GM19035 (cell line): ENCODE data around the gene PDE4C.
A peak's percentile ranks its signal among the peaks of the same experiment; 100 is the strongest.

ENCODE experiments used
- ATAC-seq: cut with Tn5 transposase; IDR thresholded peaks from one replicate; pipeline ENCODE4 v1.9.1; 2021; ENCODE audit not compliant: unreplicated experiment

Gene PDE4C

DNA sequence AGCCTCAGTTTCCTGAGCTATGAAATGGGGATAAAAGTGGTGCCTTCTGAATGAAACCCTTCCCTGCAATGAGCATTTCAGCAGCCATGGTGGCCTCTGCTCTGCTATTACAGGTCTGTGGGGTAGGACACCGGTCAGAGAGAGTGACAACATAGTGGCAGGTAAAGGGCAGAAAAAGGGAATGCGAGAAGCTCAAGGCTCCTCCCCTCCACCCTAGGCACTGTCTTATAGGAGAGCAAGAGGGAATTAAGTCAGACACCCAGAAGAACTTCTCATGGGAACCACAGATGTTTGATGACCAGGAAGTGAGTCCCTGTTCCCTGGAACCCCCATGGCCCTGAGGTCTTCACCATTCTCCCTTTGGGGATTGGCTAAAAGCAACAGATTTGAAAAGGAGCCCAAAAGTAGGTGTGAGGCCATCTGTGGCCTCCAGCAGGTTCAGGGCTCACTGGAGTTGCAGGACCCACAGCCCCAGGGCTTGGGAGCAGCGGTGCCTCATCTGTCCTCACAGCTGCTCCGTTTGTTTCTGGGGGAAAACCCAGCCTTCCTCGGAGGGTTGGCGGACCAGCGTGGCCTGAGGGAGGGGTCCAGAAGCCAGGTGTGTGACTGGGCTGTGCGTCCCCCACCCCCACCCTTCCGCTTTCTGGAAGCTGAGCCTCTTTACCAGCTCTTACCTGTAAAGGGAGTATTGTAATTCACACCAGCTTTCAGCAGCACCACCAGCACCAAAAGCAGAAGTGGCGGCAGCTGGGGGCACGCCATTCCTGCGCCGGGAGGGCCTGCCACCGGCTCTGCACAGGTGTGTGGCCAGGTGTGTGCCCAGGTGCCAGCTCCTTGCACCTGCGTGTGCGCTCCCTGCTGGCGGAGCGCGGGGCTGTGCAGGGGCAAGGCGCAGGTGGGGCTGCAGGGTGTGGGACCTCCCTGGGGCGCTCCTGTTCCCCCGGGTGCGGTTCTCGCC, 28.6 kb upstream of the PDE4C start:
- no peak for ATAC-seq

DNA sequence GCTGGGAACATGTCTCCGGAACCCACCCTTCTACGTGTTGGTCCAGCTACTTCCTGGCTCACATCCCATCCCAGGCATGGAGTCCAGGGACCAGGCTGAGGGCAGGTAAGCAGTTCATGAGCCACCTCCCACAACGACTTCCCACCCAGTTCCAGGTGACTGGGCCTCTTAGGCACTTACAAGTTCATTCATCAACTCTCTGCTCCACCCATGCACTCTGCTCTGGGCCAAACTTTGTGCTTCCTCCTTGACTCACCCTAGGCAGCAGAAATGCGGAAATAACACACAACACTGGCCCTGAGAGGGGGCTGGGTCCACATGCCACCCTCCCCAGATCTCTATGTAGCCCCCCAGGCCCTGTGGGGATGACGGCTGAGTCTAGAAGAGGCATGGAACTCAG, 27.5 kb upstream of the PDE4C start:
- ATAC-seq = no peak

DNA sequence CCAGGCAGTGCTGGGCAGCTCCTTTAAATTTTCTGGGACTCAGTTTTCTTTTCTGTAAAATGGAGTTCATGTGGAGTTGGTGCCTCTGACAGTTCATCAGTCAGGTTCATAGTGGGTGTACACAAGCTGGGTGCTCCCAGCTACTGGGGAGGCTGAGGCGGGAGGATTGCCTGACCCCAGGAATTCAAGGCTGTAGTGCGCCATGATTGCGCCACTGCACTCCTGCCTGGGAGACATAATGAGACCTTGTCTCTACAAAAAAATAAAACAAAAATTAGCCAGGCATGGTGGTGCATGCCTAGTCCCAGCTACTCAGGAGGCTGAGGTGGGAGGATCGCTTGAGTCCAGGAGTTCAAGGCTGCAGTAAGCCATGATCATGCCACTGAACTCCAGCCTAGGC, 26.9 kb upstream of the PDE4C start:
- ATAC-seq = no peak

DNA sequence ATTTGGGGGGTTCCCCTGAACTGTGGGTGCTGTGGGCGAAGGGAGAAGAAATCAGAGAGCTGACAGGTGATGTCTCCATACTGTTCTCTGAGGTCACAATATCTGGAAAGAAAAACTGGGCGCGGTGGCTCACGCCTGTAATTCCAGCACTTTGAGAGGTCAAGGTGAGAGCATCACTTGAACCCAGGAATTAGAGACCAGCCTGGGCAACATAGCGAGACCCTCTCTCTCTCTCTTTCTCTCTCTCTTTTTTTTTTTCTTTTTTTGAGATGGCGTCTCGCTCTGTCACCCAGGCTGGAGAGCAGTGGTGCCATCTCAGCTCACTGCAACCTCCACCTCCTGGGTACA, 26.1 kb upstream of the PDE4C start:
- ATAC-seq = no peak

DNA sequence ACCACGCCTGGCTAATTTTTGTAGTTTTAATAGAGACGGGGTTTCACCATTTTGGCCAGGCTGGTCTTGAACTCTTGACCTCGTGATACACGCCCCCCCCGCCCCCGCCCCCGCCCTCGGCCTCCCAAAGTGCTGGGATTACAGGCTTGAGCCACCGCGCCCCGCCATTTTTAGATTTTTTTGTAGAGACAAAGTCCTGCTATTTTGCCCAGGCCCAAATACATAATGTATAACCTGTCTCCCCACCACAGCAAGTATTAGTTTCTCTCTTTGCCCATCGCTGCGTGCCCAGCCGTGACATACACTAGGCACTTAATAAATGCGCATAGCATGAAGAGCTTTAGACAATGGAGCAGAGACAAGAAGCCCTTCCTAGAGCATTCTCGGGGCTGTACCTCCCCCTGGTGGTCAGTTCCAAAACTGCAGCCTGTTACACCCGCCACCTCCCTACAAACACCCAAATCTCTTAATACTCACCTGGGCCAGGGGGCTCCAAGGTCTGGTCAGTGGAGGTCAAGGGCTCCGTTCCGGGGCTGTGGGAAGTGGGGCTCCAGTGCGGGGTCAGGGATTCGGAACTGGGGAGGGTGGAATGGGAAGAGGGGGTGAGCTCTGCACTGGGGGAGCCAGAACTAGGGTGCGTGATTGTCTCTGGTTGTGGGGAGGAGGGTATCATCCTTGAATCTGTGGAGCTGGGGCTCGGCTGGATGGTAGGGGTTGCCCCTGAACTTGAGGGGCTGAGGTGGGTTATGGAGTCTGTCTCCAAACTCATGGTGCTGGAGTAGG, 25.5 kb upstream of the PDE4C start:
- ATAC-seq = no peak

DNA sequence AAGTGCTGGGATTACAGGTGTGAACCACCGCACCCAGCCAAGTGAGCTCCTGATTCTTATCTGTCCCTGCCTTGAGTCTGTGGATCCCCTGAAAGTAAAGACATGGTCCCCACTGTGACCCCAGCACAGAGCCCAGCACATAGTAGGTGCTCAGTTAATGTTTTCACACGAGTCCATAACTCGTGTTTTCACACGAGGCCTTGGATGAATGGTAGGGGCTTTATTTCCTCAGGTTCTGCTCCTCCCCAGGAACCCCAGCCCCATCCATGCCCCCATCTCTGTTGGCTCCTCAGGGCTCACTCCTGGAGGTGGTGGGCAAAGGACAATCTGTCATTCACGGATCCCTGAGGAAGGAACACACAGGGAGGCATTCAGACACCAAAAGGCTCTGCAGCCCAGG, 23.6 kb upstream of the PDE4C start:
- no peak for ATAC-seq

DNA sequence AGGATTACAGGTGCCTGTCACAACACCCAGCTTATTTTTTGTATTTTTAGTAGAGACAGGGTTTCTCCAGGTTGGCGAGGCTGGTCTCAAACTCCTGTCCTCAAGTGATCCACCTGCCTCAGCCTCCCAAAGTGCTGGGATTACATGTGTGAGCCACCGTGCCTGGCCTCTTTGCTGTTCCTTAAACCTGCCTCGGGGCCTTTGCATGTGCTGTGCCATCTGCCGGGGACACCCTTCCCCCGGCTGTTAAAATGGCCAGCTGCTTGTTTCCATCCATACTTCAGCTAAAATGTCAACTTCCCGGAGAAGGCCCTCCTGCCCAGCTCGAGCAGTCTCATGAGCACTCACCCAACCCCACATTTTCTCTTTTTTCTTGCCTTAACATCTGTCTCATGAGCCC, 19.1 kb upstream of the PDE4C start:
- no peak for ATAC-seq

DNA sequence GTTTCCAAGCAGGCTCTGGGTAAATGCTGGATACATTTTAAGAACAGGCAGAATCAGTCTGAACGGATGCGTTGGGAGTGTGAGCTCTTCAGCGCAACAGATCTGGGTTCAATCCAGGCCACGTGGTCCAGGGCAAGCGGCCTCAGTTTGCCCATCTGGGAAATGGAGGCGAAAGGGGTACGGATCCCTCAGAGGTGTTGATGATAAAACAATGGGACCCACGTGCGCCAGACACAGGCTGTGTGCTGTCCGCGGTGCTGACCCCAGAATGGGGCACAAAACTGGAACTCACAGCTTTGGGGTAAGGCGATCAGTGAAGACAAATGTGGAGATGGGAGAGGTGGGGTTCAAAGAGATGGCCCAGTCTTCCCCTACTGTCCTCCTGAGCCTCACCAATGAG, 13.1 kb upstream of the PDE4C start:
- ATAC-seq = no peak

DNA sequence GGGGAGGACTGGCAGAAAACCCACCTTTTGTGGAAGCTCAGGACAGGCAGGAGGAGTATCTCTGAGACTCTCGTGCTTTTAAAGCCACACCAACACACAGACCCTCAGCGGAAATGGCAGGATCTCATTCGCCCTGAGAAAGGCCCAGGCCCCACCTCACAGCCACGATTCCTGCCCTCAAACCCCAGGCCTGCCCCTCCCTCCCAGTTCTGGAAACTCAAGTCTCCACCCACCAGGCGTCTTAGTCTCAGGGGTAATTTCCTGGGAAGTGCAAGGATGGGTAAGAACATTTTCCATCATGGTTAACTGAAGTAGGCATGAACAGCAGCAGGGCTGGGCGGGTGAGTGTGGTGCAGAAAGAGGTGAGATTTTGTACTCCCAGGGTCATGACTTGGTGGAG, 8.0 kb upstream of the PDE4C start:
- ATAC-seq = no peak

DNA sequence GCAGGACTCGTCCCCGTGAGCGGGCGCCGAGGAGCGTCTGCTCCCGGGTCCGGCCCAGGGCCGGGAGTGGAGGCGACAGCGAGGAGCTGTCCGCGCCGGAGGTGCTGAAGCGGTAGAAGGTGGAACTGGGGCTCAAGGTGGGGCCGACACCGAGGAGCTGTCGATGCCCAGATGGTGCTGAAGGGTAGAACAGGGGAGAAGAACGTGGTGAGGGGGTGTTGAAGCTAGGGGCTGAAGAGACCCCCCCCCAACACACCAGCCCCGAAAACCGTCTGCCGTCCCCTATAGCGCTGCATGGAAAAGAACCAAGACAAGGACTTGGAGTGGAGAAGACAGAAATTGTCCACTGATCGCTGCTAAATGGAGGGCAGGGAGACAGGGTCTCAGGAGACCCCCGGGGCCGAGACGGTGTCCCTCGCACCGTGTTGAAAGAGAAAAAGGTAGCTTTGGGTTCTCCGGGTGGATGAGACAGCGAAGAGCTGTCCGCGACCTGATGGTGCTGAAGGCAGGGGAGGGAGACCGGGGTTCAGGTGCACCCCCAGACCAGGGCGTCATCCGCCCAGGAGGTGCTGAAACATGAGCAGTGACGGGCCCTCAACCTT, 7.1 kb upstream of the PDE4C start:
- no peak for ATAC-seq

DNA sequence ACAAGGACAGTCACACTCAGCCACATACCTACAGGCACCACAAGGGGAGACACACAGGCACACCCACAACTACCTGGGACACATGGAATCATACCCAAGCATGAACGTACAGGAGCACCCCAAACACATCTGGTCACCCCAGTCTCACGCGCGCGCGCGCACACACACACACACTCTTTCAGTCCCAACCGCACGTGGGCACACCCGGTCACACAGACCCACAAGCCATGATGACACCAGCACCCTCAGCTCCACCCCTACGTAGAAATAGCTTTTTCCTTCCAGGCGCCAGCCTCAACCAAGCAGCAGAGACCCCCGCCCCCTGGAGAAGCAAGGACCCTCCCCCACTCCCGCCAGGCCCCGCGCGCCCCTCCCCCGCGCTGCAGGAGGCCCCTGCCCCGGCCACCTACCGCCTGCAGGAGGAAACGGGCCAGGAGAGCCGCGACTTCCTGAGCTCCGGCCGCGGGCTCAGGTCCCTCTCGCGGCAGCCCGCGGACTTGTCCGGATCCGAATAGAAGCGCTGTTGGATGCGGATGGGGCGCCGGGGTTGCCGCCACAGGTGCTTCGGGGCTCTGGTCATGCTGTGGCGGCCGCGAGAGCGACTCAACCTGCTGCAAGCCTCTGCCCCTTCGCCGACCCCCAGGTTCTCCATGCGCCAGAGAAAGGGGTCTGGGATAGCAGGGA, 6.4 kb upstream of the PDE4C start:
- no peak for ATAC-seq

DNA sequence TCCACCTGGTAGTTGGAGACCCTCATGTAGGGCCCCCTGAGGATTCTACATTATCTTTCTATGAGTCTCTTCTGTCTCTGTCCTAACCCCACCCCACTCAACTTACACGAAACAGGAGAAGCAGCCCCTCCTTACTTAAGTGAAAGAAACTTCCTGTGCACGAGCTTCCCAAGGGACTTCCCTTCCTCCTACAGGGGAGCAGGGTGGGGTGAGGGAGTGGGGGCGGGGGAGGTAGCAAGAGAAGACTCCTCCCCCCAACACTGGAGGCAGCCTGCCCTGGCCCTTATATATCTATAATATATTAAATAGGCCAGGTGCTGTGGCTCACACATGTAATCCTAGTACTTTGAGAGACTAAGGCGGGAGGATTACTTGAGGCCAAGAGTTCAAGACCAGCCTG, 5.5 kb upstream of the PDE4C start:
- ATAC-seq = no peak

DNA sequence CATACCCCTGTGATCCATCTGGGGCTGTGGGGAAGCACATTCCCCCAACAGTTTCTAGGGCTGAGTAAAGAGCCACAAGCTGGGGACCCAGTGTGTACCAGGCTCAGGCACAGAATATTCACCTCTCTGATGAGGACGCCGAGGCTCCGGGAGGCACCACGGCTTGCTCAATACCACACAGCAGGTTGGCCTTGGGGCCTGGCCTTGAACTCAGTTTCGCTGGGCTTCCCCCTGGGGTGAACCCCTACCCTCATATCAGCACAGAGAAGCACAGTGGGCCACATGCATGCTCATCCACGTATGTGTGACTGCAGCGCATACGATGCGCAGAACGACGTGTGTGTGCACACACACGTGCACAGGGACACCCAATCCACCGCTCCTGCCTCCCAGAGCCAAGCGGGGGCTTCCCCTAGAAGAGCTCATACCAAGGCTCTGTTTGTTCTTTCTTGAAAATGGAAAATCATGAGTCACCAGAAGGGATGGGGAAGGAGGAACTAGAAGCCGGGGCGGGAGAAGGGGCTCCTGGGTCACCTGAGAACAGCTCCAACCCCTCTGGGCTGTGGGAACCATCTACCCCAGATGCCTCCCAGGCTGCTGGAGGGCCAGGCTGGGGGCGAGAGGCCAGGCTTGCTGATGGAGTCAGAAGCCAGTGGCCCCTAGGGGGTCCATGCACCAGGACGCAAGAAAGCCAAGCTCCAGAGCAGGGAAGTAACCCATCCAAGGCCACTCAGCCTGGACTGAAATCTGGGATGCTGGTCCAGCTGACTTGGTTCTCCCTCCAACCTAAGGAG, 4.9 kb upstream of the PDE4C start:
- no peak for ATAC-seq

DNA sequence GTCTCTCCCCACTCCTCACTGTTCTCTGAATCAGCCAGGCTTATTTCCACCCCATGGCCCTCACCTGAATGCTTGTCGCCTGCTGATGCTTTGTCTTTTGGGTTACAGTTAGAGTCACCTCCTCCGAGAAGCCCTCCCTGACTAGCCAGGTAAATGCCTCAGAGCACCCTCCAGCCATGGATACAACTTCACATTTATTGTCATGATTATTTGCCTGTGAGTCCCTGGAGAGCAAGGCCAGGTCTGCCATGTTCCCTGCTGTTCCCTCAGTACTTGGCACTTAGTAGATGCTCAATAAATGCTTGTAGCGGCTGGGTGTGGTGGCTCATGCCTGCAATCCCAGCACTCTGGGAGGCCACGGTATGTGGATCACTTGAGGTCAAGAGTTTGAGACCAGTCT, 3.7 kb upstream of the PDE4C start:
- ATAC-seq = no peak

DNA sequence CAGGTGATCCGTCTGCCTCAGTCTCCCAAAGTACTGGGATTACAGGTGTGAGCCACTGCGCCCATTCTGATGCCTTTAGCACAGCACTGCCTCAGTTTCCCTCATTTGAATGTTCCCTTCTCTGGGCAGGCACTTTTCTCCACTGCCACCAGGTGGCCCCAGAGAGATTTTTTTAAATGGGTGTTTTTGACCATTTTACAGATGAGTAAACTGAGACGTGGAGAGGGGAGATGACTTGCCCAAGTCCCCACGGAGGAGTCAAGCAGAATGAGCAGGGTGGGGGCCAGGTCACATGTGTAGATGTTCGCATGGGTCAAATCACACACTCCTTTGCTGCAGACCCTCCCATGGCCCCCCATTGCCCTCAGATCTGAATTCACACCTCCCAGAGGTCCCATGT, 3.2 kb upstream of the PDE4C start:
- ATAC-seq = no peak

DNA sequence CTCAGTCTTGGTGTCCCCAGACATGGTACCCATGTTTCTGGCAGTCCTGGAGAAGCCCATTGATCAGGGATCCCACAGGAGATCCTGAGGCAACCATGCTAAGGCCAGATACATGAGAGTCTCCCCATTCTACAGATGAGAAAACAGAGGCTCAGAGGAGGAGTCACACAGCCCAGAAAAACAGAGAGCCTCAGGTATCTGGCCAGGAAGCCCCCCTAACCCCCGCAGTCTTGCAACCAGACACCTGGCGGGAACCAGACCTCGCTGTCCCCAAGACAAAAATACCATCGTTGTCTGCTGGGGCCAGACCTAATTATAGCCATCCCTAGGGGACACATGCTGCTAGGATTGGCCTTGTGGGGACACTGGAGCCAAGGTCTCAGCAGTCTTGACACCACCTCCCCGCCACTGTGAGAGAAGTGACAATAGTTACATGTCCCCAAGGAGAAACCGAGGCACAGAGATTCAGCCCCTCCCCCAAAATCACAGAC, 1.6 kb upstream of the PDE4C start:
- ATAC-seq = no peak

DNA sequence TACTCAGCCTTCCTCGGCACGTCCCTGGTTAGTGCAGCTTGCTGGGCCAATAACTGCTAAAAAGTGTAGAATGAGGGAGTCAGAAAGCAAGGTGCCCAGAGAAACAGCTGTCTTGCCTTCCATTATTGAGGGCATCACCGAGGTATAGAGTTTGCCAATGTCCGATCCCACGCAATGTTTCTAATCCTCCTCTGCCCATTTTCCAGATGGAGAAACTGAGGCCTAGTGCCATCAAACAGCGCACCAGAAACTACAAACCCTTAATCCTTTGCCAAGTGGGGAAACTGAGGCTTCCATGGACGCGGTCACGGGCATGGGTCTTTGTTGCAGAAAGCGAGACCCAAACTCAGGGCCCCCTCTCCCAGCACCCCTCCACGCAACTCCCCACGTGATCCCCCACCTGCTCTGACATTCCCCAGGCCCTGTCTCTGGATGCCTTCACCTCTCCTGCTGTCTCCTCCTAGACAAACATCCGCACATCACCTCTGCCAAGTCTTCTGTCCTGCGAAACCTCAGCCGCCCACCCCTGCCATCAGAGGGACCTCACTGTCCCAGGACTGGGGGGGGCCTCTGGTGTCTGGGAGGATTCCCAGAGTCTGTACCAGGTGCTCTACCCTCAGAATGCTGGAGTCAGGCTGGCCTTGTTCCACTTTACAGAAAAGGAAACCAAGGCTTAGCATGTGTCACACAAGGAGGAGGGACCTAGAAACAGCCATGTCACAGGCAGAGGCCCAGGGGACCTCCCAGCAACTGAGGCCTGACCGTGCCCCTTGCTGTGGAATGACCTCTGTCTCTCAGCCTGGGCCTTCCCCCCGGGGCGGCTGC, 930 bp upstream of the PDE4C start:
- ATAC-seq = no peak

DNA sequence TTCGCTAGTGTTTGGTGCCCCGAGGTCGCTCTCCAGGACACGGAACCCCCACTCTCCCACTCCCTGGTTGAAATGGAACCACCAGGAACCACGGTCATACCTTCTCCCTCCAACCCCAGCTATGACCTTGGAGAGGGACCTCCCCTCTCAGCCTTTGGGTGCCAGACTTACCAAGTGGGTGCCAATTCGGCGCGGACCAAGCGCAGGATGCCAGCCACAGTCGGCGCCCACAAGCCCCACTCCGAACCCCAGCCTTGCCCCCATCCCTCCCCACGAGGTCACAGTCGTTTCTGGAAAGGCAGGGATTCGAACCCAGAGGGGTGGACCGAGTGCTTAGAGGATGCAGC, 910 bp downstream of the PDE4C start:
- no peak for ATAC-seq

DNA sequence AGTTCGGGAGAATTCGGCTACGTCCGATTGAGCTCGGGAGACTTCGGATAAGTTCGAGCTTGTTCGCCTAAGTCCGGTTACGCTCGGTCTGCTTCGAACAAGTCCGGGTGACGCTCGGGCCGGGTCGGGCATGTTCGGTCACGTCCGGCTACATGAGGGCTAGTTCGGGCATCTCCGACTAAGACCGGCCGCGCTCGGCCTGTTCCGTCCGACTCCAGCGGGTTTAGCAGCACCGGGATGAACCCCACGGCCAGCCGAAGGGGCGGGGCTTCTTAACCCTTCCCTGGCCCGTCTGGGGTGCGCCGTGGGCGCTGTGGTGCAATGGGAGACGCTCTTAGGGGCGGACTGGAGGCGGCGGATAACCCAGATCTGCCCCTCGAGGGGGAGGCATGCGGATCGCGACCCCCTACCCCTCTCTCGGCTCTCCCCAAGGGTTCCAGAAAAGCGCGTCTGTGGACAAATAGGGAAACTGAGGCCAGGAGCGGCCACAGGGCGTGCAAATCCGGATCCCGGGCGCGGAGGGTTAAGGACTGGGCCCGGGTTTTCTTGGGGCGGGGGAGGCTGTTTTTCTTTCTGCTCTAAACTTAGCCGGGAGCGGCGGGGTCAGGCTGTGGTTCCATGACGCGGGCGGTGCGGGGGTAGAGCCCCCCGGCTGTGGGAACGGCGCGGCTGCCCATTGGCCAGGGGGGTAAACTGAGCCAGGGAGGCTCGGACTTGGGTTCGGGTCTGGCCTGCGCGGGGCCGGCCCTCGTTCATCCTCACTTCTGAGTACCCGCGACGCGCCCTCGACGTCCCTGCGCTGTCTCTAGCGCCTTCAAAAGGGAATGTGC, 1.5 kb downstream of the PDE4C start:
- peak; percentile 94 for ATAC-seq
